ENCODE measurements around the gene MCF2L2. TPM values are rescaled to one million over a fixed set of nuclear protein-coding genes. Genes with fewer than 3 reads are reported as not detected.
A peak's percentile ranks its signal among the peaks of the same experiment; 100 is the strongest.
"Not testable (repeated sequence)": the region's sequence is repeated elsewhere in the genome, so short reads cannot be mapped to it uniquely, and the experiment has no call there.

MCF2L2 gene, protein sequence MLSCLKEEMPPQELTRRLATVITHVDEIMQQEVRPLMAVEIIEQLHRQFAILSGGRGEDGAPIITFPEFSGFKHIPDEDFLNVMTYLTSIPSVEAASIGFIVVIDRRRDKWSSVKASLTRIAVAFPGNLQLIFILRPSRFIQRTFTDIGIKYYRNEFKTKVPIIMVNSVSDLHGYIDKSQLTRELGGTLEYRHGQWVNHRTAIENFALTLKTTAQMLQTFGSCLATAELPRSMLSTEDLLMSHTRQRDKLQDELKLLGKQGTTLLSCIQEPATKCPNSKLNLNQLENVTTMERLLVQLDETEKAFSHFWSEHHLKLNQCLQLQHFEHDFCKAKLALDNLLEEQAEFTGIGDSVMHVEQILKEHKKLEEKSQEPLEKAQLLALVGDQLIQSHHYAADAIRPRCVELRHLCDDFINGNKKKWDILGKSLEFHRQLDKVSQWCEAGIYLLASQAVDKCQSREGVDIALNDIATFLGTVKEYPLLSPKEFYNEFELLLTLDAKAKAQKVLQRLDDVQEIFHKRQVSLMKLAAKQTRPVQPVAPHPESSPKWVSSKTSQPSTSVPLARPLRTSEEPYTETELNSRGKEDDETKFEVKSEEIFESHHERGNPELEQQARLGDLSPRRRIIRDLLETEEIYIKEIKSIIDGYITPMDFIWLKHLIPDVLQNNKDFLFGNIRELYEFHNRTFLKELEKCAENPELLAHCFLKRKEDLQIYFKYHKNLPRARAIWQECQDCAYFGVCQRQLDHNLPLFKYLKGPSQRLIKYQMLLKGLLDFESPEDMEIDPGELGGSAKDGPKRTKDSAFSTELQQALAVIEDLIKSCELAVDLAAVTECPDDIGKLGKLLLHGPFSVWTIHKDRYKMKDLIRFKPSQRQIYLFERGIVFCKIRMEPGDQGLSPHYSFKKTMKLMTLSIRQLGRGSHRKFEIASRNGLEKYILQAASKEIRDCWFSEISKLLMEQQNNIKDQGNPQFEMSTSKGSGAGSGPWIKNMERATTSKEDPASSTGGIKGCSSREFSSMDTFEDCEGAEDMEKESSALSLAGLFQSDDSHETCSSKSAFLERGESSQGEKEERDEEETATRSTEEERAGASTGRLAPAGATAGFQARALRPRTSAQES
- polyA plus RNA-seq (2012; ENCODE audit: low read depth, missing spikeins), result 0.63 TPM

DNA sequence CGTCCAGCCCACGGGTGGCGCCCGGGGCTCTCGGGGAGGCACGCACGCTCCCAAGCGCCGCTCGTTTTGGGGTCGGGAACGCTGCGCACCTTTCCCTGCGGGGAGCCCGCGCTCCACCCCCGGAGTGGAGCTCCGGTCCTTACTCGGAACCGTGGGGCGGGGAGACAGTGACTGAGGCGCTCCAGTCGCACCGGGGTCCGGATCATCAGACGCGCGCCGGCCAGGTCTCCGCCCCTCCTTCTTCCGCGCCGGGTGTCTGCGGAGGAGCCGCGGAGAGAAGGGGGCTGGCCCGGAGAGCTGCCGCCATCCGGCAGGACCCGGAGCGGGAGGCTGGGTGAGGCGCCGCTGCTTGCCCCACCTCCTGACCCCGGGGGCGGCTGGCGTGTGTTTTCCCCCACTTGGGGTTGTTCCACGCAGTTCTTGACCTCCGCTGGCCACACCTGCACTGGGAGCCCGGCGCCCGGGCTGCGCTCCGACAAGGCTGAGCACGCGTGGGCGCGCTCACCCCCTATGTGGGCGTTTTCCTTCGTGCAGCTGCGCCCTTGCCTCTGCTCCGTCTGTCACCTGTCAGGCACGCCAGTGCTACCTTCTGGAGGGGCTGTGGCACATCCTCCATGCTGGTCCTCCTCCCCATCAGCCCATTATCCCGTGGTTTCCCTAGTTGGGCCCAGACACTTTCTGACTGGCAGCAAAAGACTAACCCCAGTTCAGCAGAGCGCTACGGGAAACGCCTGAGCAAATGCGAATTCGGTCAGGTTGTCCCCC is at the start of gene MCF2L2:
Gene MCF2L2, minus strand, starts transcription at position 173 of the 765 bp plus-strand sequence. CDS start 642 bp downstream, outside the sequence.
- FAIRE-seq, result peak; percentile 20

DNA sequence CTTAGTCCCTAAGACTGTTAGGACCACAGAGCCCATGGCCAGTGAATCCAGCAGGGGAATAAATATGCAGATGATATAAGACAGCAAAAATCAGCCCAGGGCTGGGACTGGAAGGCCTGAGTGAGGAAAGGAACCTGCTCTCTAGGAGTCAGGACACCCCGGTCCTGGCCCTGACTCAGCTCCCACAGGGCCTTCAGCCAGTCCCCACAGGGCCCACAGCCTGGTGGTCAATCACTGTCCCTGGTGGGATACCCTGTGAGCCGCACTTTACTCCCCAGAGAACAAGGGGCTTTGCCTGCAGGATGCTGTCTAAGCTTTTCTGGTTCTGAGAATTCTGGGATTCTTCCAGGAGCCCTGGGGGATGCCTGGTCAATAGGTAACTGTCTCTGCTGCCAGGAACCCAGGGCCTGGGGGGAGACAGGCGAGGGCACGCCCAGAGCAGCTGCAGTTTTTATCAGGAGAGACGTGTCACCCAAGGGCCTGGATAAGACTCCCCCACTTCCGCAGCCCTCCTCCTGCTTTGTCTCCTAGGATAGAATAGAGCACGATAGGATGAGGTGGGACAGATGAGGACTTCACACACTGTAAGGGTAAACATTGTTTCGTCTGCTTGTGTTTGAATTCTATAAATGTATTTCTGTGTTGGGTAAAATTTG is 49.5 kb upstream of the MCF2L2 start:
- DNase-seq (ENCODE audit: insufficient read length, low spot score) (no peak), FAIRE-seq (no peak)
- no peak for TF ChIP-seq POU2F2 (IDR thresholded peaks at IDR 0.05; ENCODE audit: low read depth, low read length)
- no peak for TF ChIP-seq PAX5 (IDR thresholded peaks at IDR 0.05; ENCODE audit: insufficient read depth, low read length, severe bottlenecking)
- no peak for TF ChIP-seq POLR2A (IDR thresholded peaks at IDR 0.05; ENCODE audit: low read depth, low read length)
- TF ChIP-seq TAF1 (IDR thresholded peaks at IDR 0.05; ENCODE audit: low read depth, low read length), result no peak
- TF ChIP-seq POLR2AphosphoS5 (IDR thresholded peaks at IDR 0.05; ENCODE audit: low read depth, low read length), result no peak
- no peak for TF ChIP-seq SPI1 (IDR thresholded peaks at IDR 0.05; ENCODE audit: low read depth, low read length)

More for the DNA sequence above, at the start of gene MCF2L2:
- peak; percentile 82 for DNase-seq (ENCODE audit: insufficient read length, low spot score)
- TF ChIP-seq TAF1 (IDR thresholded peaks at IDR 0.05; ENCODE audit: low read depth, low read length), result no peak
- no peak for TF ChIP-seq POLR2AphosphoS5 (IDR thresholded peaks at IDR 0.05; ENCODE audit: low read depth, low read length)
- TF ChIP-seq SPI1 (IDR thresholded peaks at IDR 0.05; ENCODE audit: low read depth, low read length), result no peak
- TF ChIP-seq PAX5 (IDR thresholded peaks at IDR 0.05; ENCODE audit: insufficient read depth, low read length, severe bottlenecking), result no peak
- no peak for TF ChIP-seq POU2F2 (IDR thresholded peaks at IDR 0.05; ENCODE audit: low read depth, low read length)
- TF ChIP-seq POLR2A (IDR thresholded peaks at IDR 0.05; ENCODE audit: low read depth, low read length), result no peak

DNA sequence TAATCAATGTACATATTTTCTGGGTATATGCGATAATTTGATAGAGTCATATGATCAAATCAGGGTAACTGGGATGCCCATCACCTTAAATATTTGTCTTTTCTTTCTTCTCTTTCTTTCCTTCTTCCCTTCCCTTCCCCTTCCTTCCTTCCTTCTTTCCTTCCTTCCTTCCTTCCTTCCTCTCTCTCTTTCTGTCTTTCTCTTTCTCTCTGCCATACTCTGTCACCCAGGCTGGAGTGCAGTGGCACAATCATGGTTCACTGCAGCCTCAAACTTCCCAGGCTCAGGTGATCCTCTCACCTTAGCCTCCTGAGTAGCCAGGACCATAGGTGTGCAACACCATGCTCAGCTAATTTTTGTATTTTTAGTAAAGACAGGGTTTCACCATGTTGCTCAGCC is 47.3 kb upstream of the MCF2L2 start:
- FAIRE-seq; DNase-seq (ENCODE audit: insufficient read length, low spot score): not testable (repeated sequence)

GRCh38 chr3:183475016-183475763 is 46.8 kb upstream of the MCF2L2 start:
- no peak for FAIRE-seq
- TF ChIP-seq SPI1 (IDR thresholded peaks at IDR 0.05; ENCODE audit: low read depth, low read length), result no peak
- TF ChIP-seq POLR2AphosphoS5 (IDR thresholded peaks at IDR 0.05; ENCODE audit: low read depth, low read length), result no peak
- TF ChIP-seq PAX5 (IDR thresholded peaks at IDR 0.05; ENCODE audit: insufficient read depth, low read length, severe bottlenecking), result no peak
- no peak for TF ChIP-seq TAF1 (IDR thresholded peaks at IDR 0.05; ENCODE audit: low read depth, low read length)
- no peak for TF ChIP-seq POU2F2 (IDR thresholded peaks at IDR 0.05; ENCODE audit: low read depth, low read length)
- TF ChIP-seq POLR2A (IDR thresholded peaks at IDR 0.05; ENCODE audit: low read depth, low read length), result no peak
- DNase-seq (ENCODE audit: insufficient read length, low spot score), result no peak

GRCh38 chr3:183473969-183474368 is 45.5 kb upstream of the MCF2L2 start:
- DNase-seq (ENCODE audit: insufficient read length, low spot score), result no peak
- TF ChIP-seq POU2F2 (IDR thresholded peaks at IDR 0.05; ENCODE audit: low read depth, low read length) (no peak), POLR2AphosphoS5 (IDR thresholded peaks at IDR 0.05; ENCODE audit: low read depth, low read length) (no peak), TAF1 (IDR thresholded peaks at IDR 0.05; ENCODE audit: low read depth, low read length) (no peak), SPI1 (IDR thresholded peaks at IDR 0.05; ENCODE audit: low read depth, low read length) (no peak), POLR2A (IDR thresholded peaks at IDR 0.05; ENCODE audit: low read depth, low read length) (no peak), PAX5 (IDR thresholded peaks at IDR 0.05; ENCODE audit: insufficient read depth, low read length, severe bottlenecking) (no peak)
- FAIRE-seq, result no peak

DNA sequence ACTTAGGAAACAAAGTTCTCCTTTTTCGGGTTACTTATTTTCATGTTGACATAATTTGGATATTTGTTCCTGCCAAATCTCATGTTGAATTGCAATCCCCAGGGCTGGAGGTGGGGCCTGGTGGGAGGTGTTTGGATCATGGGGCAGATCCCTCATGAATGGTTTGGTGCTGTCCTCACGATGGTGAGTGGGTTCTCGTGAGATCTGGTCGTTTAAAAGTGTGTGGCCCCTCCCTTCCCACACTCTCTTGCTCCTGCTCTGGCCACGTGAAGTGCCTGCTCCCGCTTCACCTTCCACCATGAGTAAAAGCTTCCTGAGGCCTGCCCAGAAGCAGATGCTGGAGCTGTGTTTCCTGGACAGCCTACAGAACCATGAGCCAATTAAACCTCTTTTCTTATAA is 43.7 kb upstream of the MCF2L2 start:
- TF ChIP-seq POLR2A (IDR thresholded peaks at IDR 0.05; ENCODE audit: low read depth, low read length) (no peak), PAX5 (IDR thresholded peaks at IDR 0.05; ENCODE audit: insufficient read depth, low read length, severe bottlenecking) (no peak), TAF1 (IDR thresholded peaks at IDR 0.05; ENCODE audit: low read depth, low read length) (no peak), POLR2AphosphoS5 (IDR thresholded peaks at IDR 0.05; ENCODE audit: low read depth, low read length) (no peak), POU2F2 (IDR thresholded peaks at IDR 0.05; ENCODE audit: low read depth, low read length) (no peak), SPI1 (IDR thresholded peaks at IDR 0.05; ENCODE audit: low read depth, low read length) (no peak)
- no peak for FAIRE-seq
- DNase-seq (ENCODE audit: insufficient read length, low spot score), result no peak

GRCh38 chr3:183468424-183468823 is 40.0 kb upstream of the MCF2L2 start:
- DNase-seq (ENCODE audit: insufficient read length, low spot score) (no peak), FAIRE-seq (no peak)
- TF ChIP-seq PAX5 (IDR thresholded peaks at IDR 0.05; ENCODE audit: insufficient read depth, low read length, severe bottlenecking), result no peak
- TF ChIP-seq POU2F2 (IDR thresholded peaks at IDR 0.05; ENCODE audit: low read depth, low read length), result no peak
- no peak for TF ChIP-seq TAF1 (IDR thresholded peaks at IDR 0.05; ENCODE audit: low read depth, low read length)
- no peak for TF ChIP-seq SPI1 (IDR thresholded peaks at IDR 0.05; ENCODE audit: low read depth, low read length)
- TF ChIP-seq POLR2AphosphoS5 (IDR thresholded peaks at IDR 0.05; ENCODE audit: low read depth, low read length), result no peak
- no peak for TF ChIP-seq POLR2A (IDR thresholded peaks at IDR 0.05; ENCODE audit: low read depth, low read length)

DNA sequence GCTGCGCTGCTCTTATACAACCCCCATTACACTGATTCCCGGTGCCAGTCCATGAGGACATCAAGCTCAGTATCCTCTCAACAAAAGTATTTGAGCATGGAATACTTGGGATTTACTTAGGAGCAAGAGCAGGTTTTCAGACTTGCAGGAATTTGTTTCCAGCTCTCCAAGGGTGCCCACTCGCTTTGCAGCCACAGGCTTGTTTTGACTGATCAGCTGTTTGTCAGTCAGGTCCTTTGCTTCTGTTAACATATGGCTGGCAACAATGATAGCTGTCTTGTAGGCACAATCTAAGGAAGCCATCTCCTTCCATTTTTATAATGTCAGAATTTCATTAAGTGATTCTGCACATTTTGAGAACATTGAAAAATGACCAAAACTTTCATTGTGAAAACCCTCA is 38.2 kb upstream of the MCF2L2 start:
- FAIRE-seq (no peak), DNase-seq (ENCODE audit: insufficient read length, low spot score) (no peak)
- TF ChIP-seq TAF1 (IDR thresholded peaks at IDR 0.05; ENCODE audit: low read depth, low read length) (no peak), POLR2A (IDR thresholded peaks at IDR 0.05; ENCODE audit: low read depth, low read length) (no peak), PAX5 (IDR thresholded peaks at IDR 0.05; ENCODE audit: insufficient read depth, low read length, severe bottlenecking) (no peak), SPI1 (IDR thresholded peaks at IDR 0.05; ENCODE audit: low read depth, low read length) (no peak), POU2F2 (IDR thresholded peaks at IDR 0.05; ENCODE audit: low read depth, low read length) (no peak), POLR2AphosphoS5 (IDR thresholded peaks at IDR 0.05; ENCODE audit: low read depth, low read length) (no peak)

DNA sequence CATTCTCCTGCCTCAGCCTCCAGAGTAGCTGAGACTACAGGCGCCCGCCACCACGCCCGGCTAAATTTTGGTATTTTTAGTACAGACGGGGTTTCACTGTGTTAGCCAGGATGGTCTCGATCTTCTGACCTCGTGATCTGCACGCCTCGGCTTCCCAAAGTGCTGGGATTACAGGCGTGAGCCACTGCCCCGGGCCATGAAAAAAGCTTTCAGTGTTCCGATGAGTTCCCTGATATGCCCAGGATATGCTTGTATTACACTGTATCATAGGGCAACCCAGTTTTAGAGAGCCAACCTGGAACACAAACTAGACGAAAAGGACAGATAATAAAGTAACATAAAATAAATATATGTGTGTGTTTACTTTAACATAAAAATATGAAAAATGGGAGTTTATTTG is 37.3 kb upstream of the MCF2L2 start:
- not testable (repeated sequence) for DNase-seq (ENCODE audit: insufficient read length, low spot score); FAIRE-seq

Measured in GM12891 (cell line).